Heart left ventricle (tissue), 16 donors: ENCODE results near the gene CCIN. TPM values are rescaled to one million over a fixed set of nuclear protein-coding genes. Genes with fewer than 3 reads are reported as not detected.
A peak's percentile ranks its signal among the peaks of the same experiment; 100 is the strongest.

ENCODE experiments used
- ATAC-seq, 4 donors: fragments of 200-7000 bp; cut with Tn5 transposase; one replicate each; pipeline ENCODE4 v1.9.1; 2020 to 2022; ENCODE audit warnings: moderate library complexity in 4 of 4, mild to moderate bottlenecking in 3 of 4, moderate number of reproducible peaks in 1 of 4
- DNase-seq, 5 donors: peaks; one replicate each; pipeline ENCODE4 v3.0.0-alpha.2; 2020
- H3K27ac ChIP-seq, 12 donors: fragments of 200-600 bp; sonication (generic) in 4 of 12; one replicate each; pipeline versions ENCODE4 v1.5.0 to v1.8.0; 2016 to 2022; ENCODE audit warnings: mild to moderate bottlenecking in 2 of 12
- H3K27me3 ChIP-seq, 9 donors: fragments of 200-600 bp; sonication (generic) in 2 of 9; one replicate each; pipeline versions ENCODE4 v1.5.1 to v1.8.0; 2016 to 2022; ENCODE audit warnings: mild to moderate bottlenecking in 3 of 9
- H3K36me3 ChIP-seq, 9 donors: fragments of 200-600 bp; sonication (generic) in 2 of 9; one replicate each; pipeline versions ENCODE4 v1.5.0 to v1.8.0; 2018 to 2022; ENCODE audit warnings: mild to moderate bottlenecking in 2 of 9
- H3K4me1 ChIP-seq, 12 donors: fragments of 200-600 bp; sonication (generic) in 4 of 12; one replicate each; pipeline versions ENCODE4 v1.5.0 to v1.8.0; 2016 to 2022; ENCODE audit warnings: mild to moderate bottlenecking in 3 of 12
- H3K4me3 ChIP-seq, 12 donors: fragments of 200-600 bp; sonication (generic) in 4 of 12; one replicate each; pipeline versions ENCODE4 v1.5.0 to v1.8.0; 2017 to 2022; ENCODE audit warnings: mild to moderate bottlenecking in 9 of 12, moderate library complexity in 4 of 12
- H3K9me3 ChIP-seq, 12 donors: fragments of 200-600 bp; sonication (generic) in 4 of 12; one replicate each; pipeline versions ENCODE4 v1.5.0 to v1.8.0; 2016 to 2022; ENCODE audit warnings: mild to moderate bottlenecking in 1 of 12
- CTCF ChIP-seq, 12 donors: fragments of 200-600 bp; sonication (generic) in 4 of 12; IDR thresholded peaks; one replicate each; pipeline versions ENCODE4 v1.5.0 to v1.8.0; 2018 to 2022; ENCODE audit warnings: antibody characterized with exemption in 12 of 12, mild to moderate bottlenecking in 5 of 12
- POLR2A ChIP-seq, 2 donors: fragments of 450-650 bp; IDR thresholded peaks; one replicate each; pipeline ENCODE4 v1.6.1; 2017; ENCODE audit warnings: antibody characterized with exemption in 2 of 2, mild to moderate bottlenecking in 2 of 2, moderate library complexity in 2 of 2
- WGBS, 4 donors: extraction: QIAGEN DNeasy Blood & Tissue Kit in 2 of 4; methylation state at CpG; one replicate each; pipeline versions ENCODE4 v1.1.5 to v1.1.7; 2013 to 2018; 5-methylcytosine and 5-hydroxymethylcytosine counted together
- intact Hi-C, 10 donors: fragments of 100-400 bp; cut with DNase I; formaldehyde crosslinking; loops; one replicate each; pipeline versions ENCODE4 v1.11.1 to v1.14.2; 2022
- polyA plus RNA-seq, 2 donors: library from polyadenylated mRNA; stranded (reverse); fragments of 200-250 nt; gene quantifications; one replicate each; pipeline ENCODE4 v1.2.3, GENCODE V29; 2013
- total RNA-seq, 9 donors: library from RNA; depleted of rRNA in 2 of 9; stranded (reverse); fragments of >200 nt in 2 of 9; fragmentation: NEBNext Ultra II Directional in 3 of 9; extraction: Animal tissue kit (Norgen Biotek cat#: 25700) in 3 of 9; gene quantifications; one replicate each; pipeline versions ENCODE4 v1.1.0 to v1.2.4, GENCODE V29; 2016 to 2023
- donor health status: ischemic (EF 13 %, LVEDD 7.1; RV severe dilation, severe dysfunction).
- donor health status: healthy with polysubstance abuse.
- donor health status: DM: no; HTN: yes; CAD: no.
- donor health status: DM: no; HTN: no; CAD: no.
- donor health status: ischemic (EF 25% LVEDD 6.9; RV normal size, moderate dysfunction).
- donor health status: ischemic (EF 25% LVEDD 5.7; RV mildly dilated, moderate dysfunction).
- donor health status: healthy.
- donor health status: DM: yes; HTN: yes; CAD: no.
- donor health status: ischemic (EF 35%, LVEDD 5.7; RV mildly dilated, moderate dysfunction).
- donor health status: nonischemic (EF 11% LVEDD 7.7; RV severe dilation, severe dysfunction).
- donor health status: DM: yes; HTN: yes; CAD: no.
- donor health status: PGD.
- donor health status: ischemic (EF 29% LVEDD 5.4; RV normal size, mild dysfunction).
- donor health status: nonischemic (EF 23%, LVEDD 6.1; RV moderate dilation, normal function).

CCIN gene
- total and polyA plus RNA-seq, 11 donors: 0.09 to 0.25 (median 0.16) TPM; not detected in 6

DNA sequence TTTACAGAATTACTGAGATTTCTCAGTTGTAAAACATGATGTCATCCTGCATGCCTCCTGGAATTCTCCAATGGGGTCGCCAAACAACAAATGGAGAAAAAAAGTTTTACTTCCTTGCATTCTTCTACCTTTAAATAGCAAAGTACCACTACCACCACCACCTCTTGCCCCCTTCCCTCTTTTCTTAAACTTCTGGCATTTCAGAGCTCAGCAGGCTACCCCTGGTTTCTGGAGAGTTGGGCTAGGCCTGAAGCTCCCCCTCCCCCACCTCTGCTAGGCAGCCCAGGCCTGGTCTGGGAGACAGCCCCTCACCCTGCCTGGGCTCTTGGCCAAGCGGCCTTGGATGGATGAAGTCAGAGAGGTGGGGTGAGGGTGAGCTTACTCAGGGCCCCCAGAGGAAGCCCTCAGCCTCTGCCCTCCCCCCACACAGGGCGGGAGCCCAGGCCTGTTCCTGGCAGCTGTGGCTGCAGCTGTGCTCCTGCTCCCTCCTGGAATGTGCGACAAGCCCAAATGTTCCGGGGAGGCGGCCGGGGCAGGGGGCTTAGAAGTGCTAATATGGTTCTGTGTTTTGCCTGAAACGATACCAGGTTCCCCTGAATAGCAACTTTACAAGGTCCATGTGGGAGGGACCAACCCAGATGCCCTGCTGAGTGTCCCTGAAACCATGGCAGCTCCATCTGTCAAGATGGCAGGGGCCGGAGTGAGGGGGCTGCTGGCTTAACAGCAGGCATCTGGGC, 6.0 kb upstream of the CCIN start:
- Histone ChIP-seq H3K36me3 (peaks cover 0 to 5% (median 0%) of the 10 kb centered on the region in 9 donors), H3K4me3 (no peak overlapping the region), H3K9me3 (no peaks in the 10 kb centered on the region), H3K4me1 (peaks cover 0 to 74% (median 18%) of the 10 kb centered on the region in 12 donors), H3K27ac (peak overlapping the region; percentile 61 to 89 (median 73)), H3K27me3 (peaks cover 0 to 4% (median 0%) of the 10 kb centered on the region in 9 donors)
- TF ChIP-seq POLR2A (IDR thresholded peaks at IDR 0.05): no peak
- TF ChIP-seq CTCF (IDR thresholded peaks at IDR 0.05): no peak
- DNase-seq: peak; percentile 73 to 87 (median 82)
- peak; percentile 65 to 80 (median 72) for ATAC-seq
- intact Hi-C loops: loop anchor here in 4 of 10 donors (5.0 to 10.0 kb wide), 3 partner anchors 56 to 208 kb away; partner anchors contain the start of gene OR2S2 (in 3 of the 4)
- 29 to 41% (median 35%) methylated on average over 8 to 9 of the region's 9 CpGs for WGBS, 4 donors

DNA sequence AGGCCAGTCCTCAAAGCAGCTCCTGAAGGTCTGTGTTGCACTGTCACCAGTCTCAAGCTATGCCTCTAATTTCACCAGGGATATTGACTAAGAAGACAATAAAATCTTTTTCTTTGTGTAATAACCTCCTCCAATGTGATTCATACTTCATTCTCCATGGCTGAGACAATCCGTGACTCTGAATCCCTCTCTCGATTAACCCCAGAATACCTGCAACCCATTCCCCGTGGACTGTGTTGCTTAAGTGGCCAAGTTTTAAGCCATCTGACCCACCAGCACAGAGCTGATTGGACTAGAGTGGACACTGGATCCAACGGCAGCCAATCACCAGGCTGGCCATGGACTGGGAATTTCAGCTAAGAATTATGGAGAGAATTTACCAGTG, 5.4 kb upstream of the CCIN start:
- WGBS, 4 donors: 62 to 76% (median 68%) methylated on average over 4 of the region's 4 CpGs
- DNase-seq: no peak
- peaks cover 0 to 70% (median 18%) of the 10 kb centered on the region in 12 donors for H3K4me1 ChIP-seq
- peak in 1 of 4 donors; percentile 24 for ATAC-seq
- TF ChIP-seq POLR2A (IDR thresholded peaks at IDR 0.05) (no peak), CTCF (IDR thresholded peaks at IDR 0.05) (no peak)
- no peak overlapping the region for H3K4me3 ChIP-seq
- H3K27me3 ChIP-seq: peaks cover 0 to 4% (median 0%) of the 10 kb centered on the region in 9 donors
- H3K27ac ChIP-seq: peak overlapping the region; percentile 61 to 89 (median 73)
- H3K9me3 ChIP-seq: no peaks in the 10 kb centered on the region
- peaks cover 0 to 5% (median 0%) of the 10 kb centered on the region in 9 donors for H3K36me3 ChIP-seq
- intact Hi-C loops: loop anchor here in 4 of 10 donors (5.0 to 10.0 kb wide), 3 partner anchors 56 to 209 kb away; partner anchors contain the start of gene OR2S2 (in 3 of the 4)

- peaks cover 0 to 4% (median 0%) of the 10 kb centered on the region in 9 donors for H3K27me3 ChIP-seq
- intact Hi-C loops: loop anchor here in 4 of 10 donors (5.0 to 10.0 kb wide), 3 partner anchors 57 to 210 kb away; partner anchors contain the start of gene OR2S2 (in 3 of the 4)
- no peaks in the 10 kb centered on the region for H3K9me3 ChIP-seq
- peak overlapping the region in 7 of 12 donors; percentile 56 to 89 (median 80) for H3K27ac ChIP-seq
- DNase-seq (peak in 1 of 5 donors; percentile 42), ATAC-seq (no peak)
- H3K4me1 ChIP-seq: peaks cover 0 to 64% (median 17%) of the 10 kb centered on the region in 12 donors
- H3K4me3 ChIP-seq: no peak overlapping the region
- WGBS, 4 donors: 80 to 83% (median 82%) methylated on average over 6 of the region's 6 CpGs
- H3K36me3 ChIP-seq: peaks cover 0 to 5% (median 0%) of the 10 kb centered on the region in 9 donors
- TF ChIP-seq POLR2A (IDR thresholded peaks at IDR 0.05) (no peak), CTCF (IDR thresholded peaks at IDR 0.05) (no peak)
These were observed 4.8 kb upstream of the CCIN start for GRCh38 chr9:36164372-36164771.

- 47 to 79% (median 69%) methylated on average over 2 to 3 of the region's 3 CpGs for WGBS, 4 donors
- DNase-seq (no peak), ATAC-seq (no peak)
- TF ChIP-seq CTCF (IDR thresholded peaks at IDR 0.05): no peak
- no peak for TF ChIP-seq POLR2A (IDR thresholded peaks at IDR 0.05)
- H3K9me3 ChIP-seq: no peaks in the 10 kb centered on the region
- H3K27ac ChIP-seq: peak overlapping the region in 8 of 12 donors; percentile 24 to 89 (median 72)
- H3K4me1 ChIP-seq: peaks cover 0 to 59% (median 17%) of the 10 kb centered on the region in 12 donors
- H3K4me3 ChIP-seq: no peak overlapping the region
- intact Hi-C loops: loop anchor here in 6 of 10 donors (5.0 to 10.0 kb wide), 5 partner anchors 58 to 210 kb away; partner anchors contain the start of gene OR2S2 (in 3 of the 6)
- H3K36me3 ChIP-seq: peaks cover 0 to 5% (median 0%) of the 10 kb centered on the region in 9 donors
- peaks cover 0 to 4% (median 0%) of the 10 kb centered on the region in 9 donors for H3K27me3 ChIP-seq
These were observed 4.2 kb upstream of the CCIN start for GRCh38 chr9:36164989-36165388.
